Measurements from ENCODE around the gene COLEC12.

COLEC12 gene

GRCh38 chr18:506264-506663 is 5.8 kb upstream of the COLEC12 start:
- no peak for DNase-seq (ENCODE audit: low read depth)

- no peak for DNase-seq (ENCODE audit: low read depth)
Measured at GRCh38 chr18:505483-506122, 5.1 kb upstream of the COLEC12 start.

- DNase-seq (ENCODE audit: low read depth): no peak
Measured at GRCh38 chr18:501406-501714, 859 bp upstream of the COLEC12 start.

GRCh38 chr18:499776-500631 is 497 bp downstream of the COLEC12 start:
- DNase-seq (ENCODE audit: low read depth): no peak

- DNase-seq (ENCODE audit: low read depth): no peak
Measured at GRCh38 chr18:498931-499775, 1.3 kb downstream of the COLEC12 start.

- no peak for DNase-seq (ENCODE audit: low read depth)
Measured at GRCh38 chr18:497688-498087, 2.8 kb downstream of the COLEC12 start.

GRCh38 chr18:495452-495851 is 5.0 kb downstream of the COLEC12 start:
- DNase-seq (ENCODE audit: low read depth): no peak

GRCh38 chr18:495017-495416 is 5.5 kb downstream of the COLEC12 start:
- no peak for DNase-seq (ENCODE audit: low read depth)

GRCh38 chr18:493986-494983 is 6.2 kb downstream of the COLEC12 start:
- no peak for DNase-seq (ENCODE audit: low read depth)

GRCh38 chr18:492451-492850 is 8.1 kb downstream of the COLEC12 start:
- DNase-seq (ENCODE audit: low read depth): no peak

- no peak for DNase-seq (ENCODE audit: low read depth)
Measured at GRCh38 chr18:490624-491023, 9.9 kb downstream of the COLEC12 start.

- no peak for DNase-seq (ENCODE audit: low read depth)
Measured at GRCh38 chr18:490024-490366, 10.5 kb downstream of the COLEC12 start.

GRCh38 chr18:489244-490023 is 11.1 kb downstream of the COLEC12 start:
- no peak for DNase-seq (ENCODE audit: low read depth)

GRCh38 chr18:486929-487740 is 13.4 kb downstream of the COLEC12 start:
- no peak for DNase-seq (ENCODE audit: low read depth)

- no peak for DNase-seq (ENCODE audit: low read depth)
Measured at GRCh38 chr18:484749-485464, 15.6 kb downstream of the COLEC12 start.

GRCh38 chr18:478681-479080 is 21.8 kb downstream of the COLEC12 start:
- no peak for DNase-seq (ENCODE audit: low read depth)

- no peak for DNase-seq (ENCODE audit: low read depth)
Measured at GRCh38 chr18:477565-477964, 22.9 kb downstream of the COLEC12 start.

- DNase-seq (ENCODE audit: low read depth): no peak
Measured at GRCh38 chr18:476251-476664, 24.2 kb downstream of the COLEC12 start.
